ENCODE results near the gene TRIM29. TPM values are rescaled to one million over a fixed set of nuclear protein-coding genes. Genes with fewer than 3 reads are reported as not detected.

The TRIM29 gene
- total and polyA plus RNA-seq, 2 experiments from 2014 or later, result 0.28 TPM; not detected in 1

DNA sequence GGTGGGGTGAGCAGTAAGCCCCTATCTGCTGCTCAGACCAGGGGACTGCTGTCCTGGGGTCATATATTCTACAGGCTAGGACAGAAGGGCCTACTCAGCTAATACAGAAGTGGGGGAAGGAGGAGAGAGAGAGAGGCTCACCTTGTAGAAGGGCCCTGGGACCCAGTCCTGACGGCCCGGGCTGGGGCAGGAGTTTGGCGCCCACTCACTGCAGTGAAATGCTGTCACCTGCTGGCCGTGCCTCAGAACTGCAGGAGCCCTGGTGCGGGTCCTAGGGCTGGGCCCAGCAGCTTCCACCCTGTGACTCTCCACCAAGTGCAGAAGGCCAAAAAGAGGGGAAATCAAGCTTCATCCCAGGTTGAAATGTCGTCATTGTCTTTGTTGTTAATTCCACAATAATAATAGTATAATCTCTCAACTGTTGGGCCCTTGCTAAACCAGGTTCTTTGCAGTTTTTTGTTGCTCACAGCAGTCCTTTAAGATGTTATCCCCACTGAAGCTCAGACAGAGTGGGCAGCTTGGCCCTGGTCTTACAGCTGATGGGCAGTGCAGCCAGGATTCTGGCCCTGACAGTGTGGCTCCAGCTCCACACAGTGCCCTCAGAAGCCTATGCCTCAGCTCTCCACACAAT is 29.6 kb downstream of the TRIM29 start:
- peak overlapping the region; percentile 43; the same call in 1 of the 2 replicates for H2AFZ ChIP-seq
- Mint-ChIP-seq H3K27ac (no peak overlapping the region), H3K4me1 (peaks cover 20% of the 10 kb centered on the region), H3K27me3 (ENCODE audit: insufficient read depth, low read depth, poor library complexity) (peaks cover 15% of the 10 kb centered on the region), H3K36me3 (ENCODE audit: low read depth) (no peaks in the 10 kb centered on the region), H3K4me3 (no peak overlapping the region), H3K9me3 (peaks cover 4% of the 10 kb centered on the region; the same call in 2 of the 3 replicates)
- no peaks in the 10 kb centered on the region for H3K36me3 ChIP-seq (ENCODE audit: insufficient read depth)
- no peak overlapping the region for H3K4me3 ChIP-seq
- no peaks in the 10 kb centered on the region for H3K9me2 ChIP-seq (ENCODE audit: insufficient read depth)
- ATAC-seq (peak; percentile 92), DNase-seq (ENCODE audit: low spot score) (peak; percentile 89)
- peaks cover 8% of the 10 kb centered on the region; the same call in 1 of the 2 replicates for H3K4me1 ChIP-seq (ENCODE audit: insufficient read depth)
- no peaks in the 10 kb centered on the region for H4K20me1 ChIP-seq (replicated peaks; ENCODE audit: insufficient read depth)
- no peaks in the 10 kb centered on the region for H3K79me2 ChIP-seq (replicated peaks; ENCODE audit: insufficient read depth)
- no peak overlapping the region for H3K27ac ChIP-seq (ENCODE audit: low read depth)
- no peaks in the 10 kb centered on the region for H3F3A ChIP-seq (replicated peaks; ENCODE audit: low read depth)
- TF ChIP-seq CTCF (conservative IDR thresholded peaks at IDR 0.05; ENCODE audit: low read depth in 2 of 2) (peak; percentile 96 to 99), ZNF114 (CRISPR knock-in tag; IDR thresholded peaks at IDR 0.05) (no peak)
- no peaks in the 10 kb centered on the region for H3K27me3 ChIP-seq (ENCODE audit: insufficient read depth)
- no peak overlapping the region for H3K4me2 ChIP-seq

DNA sequence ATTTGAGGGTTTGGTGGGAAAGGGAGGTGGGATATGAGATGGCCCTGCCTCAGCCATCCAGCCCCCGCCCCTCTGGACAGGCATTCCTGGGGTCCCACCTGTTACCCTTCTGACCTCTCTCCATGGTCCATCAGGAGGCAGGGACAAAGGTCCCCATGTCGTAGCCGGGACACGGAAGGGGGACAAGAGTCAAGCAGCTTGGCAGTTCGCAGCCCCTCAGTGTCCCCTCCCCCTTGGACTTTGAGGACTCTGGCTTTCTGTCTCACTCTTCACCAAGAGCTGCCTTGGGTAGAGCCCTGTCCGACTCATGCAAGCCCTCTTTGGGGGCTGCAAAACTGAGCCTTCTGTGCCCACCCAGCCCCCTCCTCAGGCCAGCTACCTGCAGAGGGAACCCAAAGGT is 30.2 kb downstream of the TRIM29 start:
- no peak for DNase-seq (ENCODE audit: low spot score)
- peaks cover 4% of the 10 kb centered on the region; the same call in 2 of the 3 replicates for H3K9me3 Mint-ChIP-seq
- Histone ChIP-seq H3K79me2 (replicated peaks; ENCODE audit: insufficient read depth) (no peaks in the 10 kb centered on the region), H3K36me3 (ENCODE audit: insufficient read depth) (no peaks in the 10 kb centered on the region), H3K4me3 (no peak overlapping the region), H4K20me1 (replicated peaks; ENCODE audit: insufficient read depth) (no peaks in the 10 kb centered on the region), H3K4me1 (ENCODE audit: insufficient read depth) (peaks cover 8% of the 10 kb centered on the region; the same call in 1 of the 2 replicates), H3K9me2 (ENCODE audit: insufficient read depth) (no peaks in the 10 kb centered on the region), H3K4me2 (no peak overlapping the region; the same call in 1 of the 2 replicates), H3K27me3 (ENCODE audit: insufficient read depth) (no peaks in the 10 kb centered on the region), H3F3A (replicated peaks; ENCODE audit: low read depth) (no peaks in the 10 kb centered on the region), H3K27ac (ENCODE audit: low read depth) (no peak overlapping the region), H2AFZ (peak overlapping the region; percentile 43; the same call in 1 of the 2 replicates)
- peaks cover 20% of the 10 kb centered on the region for H3K4me1 Mint-ChIP-seq
- no peak overlapping the region for H3K27ac Mint-ChIP-seq
- peaks cover 17% of the 10 kb centered on the region for H3K27me3 Mint-ChIP-seq (ENCODE audit: insufficient read depth, low read depth, poor library complexity)
- no peak overlapping the region for H3K4me3 Mint-ChIP-seq
- H3K36me3 Mint-ChIP-seq (ENCODE audit: low read depth), result no peaks in the 10 kb centered on the region
- TF ChIP-seq STAT1 (IDR thresholded peaks at IDR 0.05; ENCODE audit: unreplicated experiment) (no peak), ETS1 (IDR thresholded peaks at IDR 0.05) (no peak)
- ATAC-seq, result no peak
